Activated CD8-positive, alpha-beta memory T cell treated with anti-CD3 and anti-CD28 coated beads for 48 hours (primary cell): Measurements from ENCODE around the gene SLC16A12.

Experiments used
- DNase-seq, 3 experiments: peaks; one replicate each; pipeline ENCODE4 v3.0.0-alpha.2; 2020; ENCODE audit warnings: low read depth in 2 of 3, low spot score in 2 of 3

The SLC16A12 gene

GRCh38 chr10:89515031-89515841 lies 20.2 kb downstream of the SLC16A12 start:
- no peak for DNase-seq

DNA sequence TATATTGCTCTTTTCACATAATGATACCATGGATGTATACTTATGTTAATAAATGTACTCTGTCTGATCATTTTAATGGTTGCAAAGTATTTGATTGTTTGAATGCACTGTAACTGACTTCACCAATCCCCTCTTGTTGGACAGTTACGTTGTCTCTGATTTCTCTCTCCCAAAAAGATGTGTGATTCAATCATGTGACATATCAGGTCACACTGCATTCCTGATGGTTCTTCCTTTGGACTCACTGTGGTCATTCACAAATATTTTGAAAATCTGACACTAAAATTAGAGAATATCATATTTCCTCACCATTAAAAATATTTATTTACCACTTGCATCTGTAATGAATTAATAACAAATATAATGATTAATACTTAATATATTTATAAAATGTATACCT lies 22.2 kb downstream of the SLC16A12 start:
- DNase-seq: no peak

- no peak for DNase-seq
Observed at GRCh38 chr10:89505640-89506275, 29.6 kb downstream of the SLC16A12 start.

DNA sequence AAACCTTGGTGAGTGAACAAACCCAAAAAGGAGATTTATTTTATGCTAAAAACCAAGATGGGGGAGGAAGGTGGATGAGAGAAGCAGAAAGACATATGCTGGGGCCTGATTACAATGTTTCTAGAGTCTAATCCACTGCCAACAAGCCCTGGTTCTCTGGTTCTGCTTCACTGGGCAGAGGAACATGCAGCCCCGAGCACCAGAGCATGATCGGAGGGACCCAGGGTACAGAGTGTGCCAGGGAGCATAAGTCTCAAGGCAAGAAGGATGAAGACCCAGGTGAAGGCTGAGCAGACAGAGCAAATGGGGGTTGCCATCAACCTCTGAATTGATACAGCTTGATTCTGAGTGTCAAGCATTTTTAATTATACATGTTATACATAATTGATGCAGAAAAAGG lies 30.7 kb downstream of the SLC16A12 start:
- no peak for DNase-seq

GRCh38 chr10:89503652-89504370 lies 31.6 kb downstream of the SLC16A12 start:
- no peak for DNase-seq

GRCh38 chr10:89503151-89503550 lies 32.2 kb downstream of the SLC16A12 start:
- no peak for DNase-seq

DNA sequence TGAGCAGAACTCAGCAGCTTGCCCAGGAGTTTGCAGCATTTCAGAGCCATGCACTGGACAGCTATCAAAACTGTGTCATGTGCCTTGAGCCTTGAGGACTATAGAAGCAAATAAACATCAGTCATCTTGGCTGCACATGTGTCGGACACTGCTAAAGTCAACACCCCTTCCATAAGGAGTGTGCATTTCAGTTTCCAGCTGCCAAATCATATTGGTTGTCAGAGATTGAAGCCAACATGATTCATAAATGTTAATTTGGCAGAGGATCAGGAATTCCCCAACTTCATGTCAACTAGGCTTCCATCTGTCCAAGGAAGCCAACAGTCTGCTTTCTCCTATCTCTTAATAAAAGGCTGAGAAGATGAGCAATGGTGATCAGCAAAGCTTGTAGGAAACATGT lies 32.8 kb downstream of the SLC16A12 start:
- DNase-seq: no peak

DNA sequence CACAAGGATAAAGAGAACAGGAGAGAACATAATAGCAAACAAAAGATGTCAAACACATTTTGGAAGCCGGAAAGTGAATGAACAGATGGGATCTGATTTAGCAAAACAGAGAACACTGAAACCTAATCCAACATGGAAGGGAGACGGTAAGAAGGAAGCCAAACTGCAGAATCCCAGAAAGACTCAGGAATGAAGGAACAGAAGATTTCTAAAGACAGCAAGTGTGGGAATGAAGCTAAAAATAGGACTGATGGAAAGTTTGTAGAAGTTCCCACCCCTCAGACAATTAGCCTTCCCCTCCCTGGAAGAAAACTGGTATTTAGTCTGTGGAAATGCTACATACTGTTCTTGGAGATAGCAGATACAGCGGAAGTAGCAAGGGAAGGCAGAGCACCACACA lies 40.8 kb downstream of the SLC16A12 start:
- no peak for DNase-seq

GRCh38 chr10:89494068-89494467 lies 41.3 kb downstream of the SLC16A12 start:
- DNase-seq: no peak

DNA sequence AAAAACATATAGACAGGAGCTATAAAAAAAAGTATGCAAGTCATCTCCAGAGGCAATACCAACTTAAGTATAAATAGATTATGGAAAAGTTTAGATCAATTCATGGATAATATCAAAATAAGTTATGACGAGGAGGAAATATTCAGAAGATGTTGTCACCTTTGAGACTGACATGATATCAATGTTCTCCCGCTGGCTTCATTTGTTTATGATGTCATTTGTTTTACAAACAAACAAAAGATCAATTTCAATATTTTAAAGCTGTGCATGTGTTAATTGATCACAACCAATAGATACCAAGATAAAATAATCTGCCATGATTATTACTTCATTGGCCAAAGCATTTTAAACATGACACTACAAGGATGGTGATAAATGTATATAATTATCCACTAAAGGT lies 43.5 kb downstream of the SLC16A12 start:
- no peak for DNase-seq

DNA sequence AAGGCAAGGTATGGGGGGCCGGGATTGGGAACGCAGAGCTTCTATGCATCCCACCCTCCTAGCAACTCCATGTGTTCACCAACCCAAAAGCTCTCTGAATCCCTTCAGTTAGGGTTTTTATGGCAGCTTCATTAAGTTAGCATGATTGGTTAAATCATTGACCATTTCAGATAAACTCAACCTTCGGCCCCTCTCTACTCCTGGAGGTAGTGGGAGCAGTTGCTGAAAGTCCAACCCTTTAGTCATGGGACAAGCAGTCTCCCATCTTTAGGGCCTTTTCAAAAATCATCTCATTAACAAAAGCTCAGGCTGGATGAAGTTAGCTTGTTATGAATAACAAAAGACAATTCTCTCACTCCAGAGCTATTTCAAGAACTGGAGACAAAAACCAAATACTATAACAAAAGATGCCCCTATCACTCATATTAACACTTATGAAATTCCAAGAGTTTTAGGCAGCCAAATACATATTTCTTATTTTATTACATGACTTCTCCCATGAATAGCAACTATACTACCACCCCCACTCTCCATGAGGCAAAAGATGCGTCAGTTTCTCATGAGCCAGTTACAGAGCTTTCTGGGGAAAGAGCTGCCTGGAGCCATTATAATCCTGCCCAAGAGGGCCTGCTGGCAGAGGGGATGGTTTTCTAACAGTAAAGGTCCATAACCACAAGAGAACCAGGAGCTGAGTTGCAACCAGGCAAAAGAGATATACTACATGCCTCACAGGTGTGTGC lies 44.6 kb downstream of the SLC16A12 start:
- DNase-seq: no peak

GRCh38 chr10:89482256-89482655 lies 53.1 kb downstream of the SLC16A12 start:
- DNase-seq: no peak

- DNase-seq: no peak
Observed at GRCh38 chr10:89481662-89482061, 53.7 kb downstream of the SLC16A12 start.

DNA sequence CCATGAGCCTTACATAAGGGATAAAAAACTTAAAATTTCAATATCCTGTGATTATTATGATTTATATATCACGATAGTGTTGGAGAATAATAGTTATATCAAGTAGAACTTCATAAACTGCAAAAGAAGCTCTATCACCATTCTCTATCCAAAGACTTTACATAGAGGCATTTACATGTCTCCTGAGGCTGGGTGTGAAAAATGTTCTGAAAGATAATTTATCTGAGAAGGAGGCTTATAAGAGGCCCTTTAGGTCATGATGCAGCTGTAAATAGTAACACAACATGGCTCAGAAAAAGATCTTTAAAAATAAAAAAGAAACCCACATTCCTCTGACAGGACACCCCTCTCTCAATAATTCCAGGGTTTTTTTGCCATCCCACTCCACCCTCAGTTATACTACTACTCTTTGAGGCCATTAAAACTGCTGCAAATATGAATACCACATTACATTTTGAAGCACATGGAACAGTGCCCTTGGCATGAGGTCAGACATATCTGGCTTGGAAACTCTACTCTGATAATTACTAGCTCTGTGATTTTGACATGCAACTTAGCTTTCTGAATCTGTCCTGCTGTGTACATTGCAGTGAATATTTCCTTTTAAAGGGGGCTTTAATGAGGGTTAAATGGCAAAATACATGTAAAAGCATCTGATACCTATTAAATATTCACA lies 55.5 kb downstream of the SLC16A12 start:
- DNase-seq: no peak

GRCh38 chr10:89478739-89479654 lies 56.4 kb downstream of the SLC16A12 start:
- DNase-seq: no peak

GRCh38 chr10:89478085-89478738 lies 57.2 kb downstream of the SLC16A12 start:
- no peak for DNase-seq

DNA sequence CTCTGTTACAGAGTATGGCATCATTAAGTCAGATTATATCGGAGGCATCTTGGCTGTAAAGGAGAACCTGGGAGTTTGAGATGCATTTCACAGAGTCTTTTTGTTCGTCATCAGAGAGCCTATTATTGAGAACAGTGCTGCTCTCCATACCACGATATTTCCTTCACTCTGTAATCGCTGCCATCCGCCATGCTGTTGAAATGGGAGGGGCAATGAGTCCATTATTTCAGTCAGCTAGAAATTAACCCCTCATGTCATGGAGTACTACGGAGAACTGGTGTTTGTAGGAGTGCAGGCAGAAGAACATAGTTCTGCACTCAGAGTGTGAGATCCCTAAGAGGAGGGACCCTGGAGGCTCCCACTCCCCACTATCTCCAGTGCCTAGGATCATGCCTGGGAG lies 59.2 kb downstream of the SLC16A12 start:
- no peak for DNase-seq

- no peak for DNase-seq
Observed at GRCh38 chr10:89475591-89475998, 59.8 kb downstream of the SLC16A12 start.

- no peak for DNase-seq
Observed at GRCh38 chr10:89475125-89475524, 60.3 kb downstream of the SLC16A12 start.
